ENCODE measurements around the gene GPRIN2. TPM values are rescaled to one million over a fixed set of nuclear protein-coding genes. Genes with fewer than 3 reads are reported as not detected.

Gene GPRIN2
- total RNA-seq, 4 donors from 2014 or later, result 1.2 to 1.6 TPM; not detected in 2

DNA sequence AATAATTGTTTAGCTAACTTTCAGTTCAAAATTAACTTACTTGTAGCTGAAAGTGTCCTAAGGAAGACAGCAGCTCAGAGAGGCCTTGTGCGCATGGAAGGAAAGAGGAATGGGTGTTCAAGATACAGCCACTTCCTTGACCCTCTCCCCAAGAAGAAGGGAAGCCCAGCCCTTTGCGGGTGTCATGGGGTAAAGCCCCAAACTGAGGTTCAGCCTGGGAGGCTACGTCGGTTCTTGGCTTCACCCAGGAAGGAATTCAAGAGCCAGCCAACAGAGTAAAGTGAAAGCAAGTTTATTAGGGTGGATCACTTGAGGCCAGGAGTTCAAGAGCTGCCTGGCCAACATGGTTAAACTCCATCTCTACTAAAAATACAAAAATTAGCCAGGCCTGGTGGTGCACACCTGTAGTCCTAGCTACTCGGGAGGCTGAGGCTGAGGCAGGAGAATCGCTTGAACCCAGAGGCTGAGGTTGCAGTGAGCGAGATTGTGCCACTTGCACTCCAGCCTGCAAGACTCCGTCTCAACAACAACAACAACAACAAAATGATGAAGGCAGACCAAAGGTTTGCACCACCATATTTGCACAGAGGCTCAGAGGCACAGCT is 15.9 kb downstream of the GPRIN2 start:
- H3K27me3 ChIP-seq, result peaks cover 11% of the 10 kb centered on the region
- H3K27ac ChIP-seq, result peak overlapping the region; percentile 19 to 70 (median 60)

DNA sequence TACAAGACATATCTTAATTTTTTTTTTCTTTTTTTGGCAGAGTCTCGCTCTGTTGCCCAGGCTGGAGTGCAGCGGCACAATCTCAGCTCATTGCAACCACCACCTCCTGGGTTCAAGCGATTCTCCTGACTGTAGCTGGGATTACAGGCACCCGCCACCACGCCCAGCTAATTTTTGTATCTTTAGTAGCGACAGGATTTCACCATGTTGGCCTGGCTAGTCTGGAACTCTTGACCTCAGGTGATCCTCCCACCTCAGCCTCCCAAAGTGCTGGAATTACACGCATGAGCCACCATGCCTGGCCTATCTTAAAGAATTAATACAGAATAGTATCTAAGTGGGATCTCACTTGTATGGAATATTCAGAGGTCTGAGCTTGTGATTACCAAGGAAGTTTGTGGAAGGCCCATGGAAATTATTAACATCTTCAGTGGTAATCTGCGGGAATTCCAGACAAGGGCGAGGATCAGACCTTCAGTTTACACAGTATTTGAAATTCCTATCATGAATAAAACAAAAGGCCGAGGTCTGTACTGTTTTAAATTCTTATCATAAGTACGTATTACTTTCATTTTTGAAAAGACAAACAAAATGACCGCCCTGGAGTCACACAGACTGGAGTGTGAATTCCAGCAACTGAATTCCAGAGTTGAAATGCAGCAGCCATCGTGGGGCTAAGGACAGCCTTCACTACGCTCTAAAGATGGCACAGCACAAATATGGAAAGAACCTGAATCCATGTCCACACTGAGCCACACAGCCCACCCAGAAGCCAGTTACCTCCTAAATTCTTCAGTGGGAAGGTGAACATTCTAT is 16.7 kb downstream of the GPRIN2 start:
- peak; percentile 44 for ATAC-seq
- peaks cover 0 to 39% (median 5%) of the 10 kb centered on the region in 3 donors for H3K4me1 ChIP-seq
- TF ChIP-seq POLR2A (IDR thresholded peaks at IDR 0.05) (no peak), POLR2AphosphoS5 (IDR thresholded peaks at IDR 0.05) (no peak), EP300 (IDR thresholded peaks at IDR 0.05) (no peak)
- TF ChIP-seq, protein P1, sequence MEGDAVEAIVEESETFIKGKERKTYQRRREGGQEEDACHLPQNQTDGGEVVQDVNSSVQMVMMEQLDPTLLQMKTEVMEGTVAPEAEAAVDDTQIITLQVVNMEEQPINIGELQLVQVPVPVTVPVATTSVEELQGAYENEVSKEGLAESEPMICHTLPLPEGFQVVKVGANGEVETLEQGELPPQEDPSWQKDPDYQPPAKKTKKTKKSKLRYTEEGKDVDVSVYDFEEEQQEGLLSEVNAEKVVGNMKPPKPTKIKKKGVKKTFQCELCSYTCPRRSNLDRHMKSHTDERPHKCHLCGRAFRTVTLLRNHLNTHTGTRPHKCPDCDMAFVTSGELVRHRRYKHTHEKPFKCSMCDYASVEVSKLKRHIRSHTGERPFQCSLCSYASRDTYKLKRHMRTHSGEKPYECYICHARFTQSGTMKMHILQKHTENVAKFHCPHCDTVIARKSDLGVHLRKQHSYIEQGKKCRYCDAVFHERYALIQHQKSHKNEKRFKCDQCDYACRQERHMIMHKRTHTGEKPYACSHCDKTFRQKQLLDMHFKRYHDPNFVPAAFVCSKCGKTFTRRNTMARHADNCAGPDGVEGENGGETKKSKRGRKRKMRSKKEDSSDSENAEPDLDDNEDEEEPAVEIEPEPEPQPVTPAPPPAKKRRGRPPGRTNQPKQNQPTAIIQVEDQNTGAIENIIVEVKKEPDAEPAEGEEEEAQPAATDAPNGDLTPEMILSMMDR (IDR thresholded peaks at IDR 0.05), result no peak
- H3K4me3 ChIP-seq, result no peak overlapping the region
- H3K27me3 ChIP-seq, result peaks cover 11% of the 10 kb centered on the region
- peak overlapping the region; percentile 19 to 70 (median 60) for H3K27ac ChIP-seq
- 54 to 61% methylated on average over 14 of the region's 14 CpGs for WGBS, 2 donors (ENCODE audit: low coverage in 1 of 2)
- no peaks in the 10 kb centered on the region for H3K36me3 ChIP-seq
- no peaks in the 10 kb centered on the region for H3K9me3 ChIP-seq

More for the DNA sequence above, 15.9 kb downstream of the GPRIN2 start:
- ATAC-seq, result no peak
- WGBS, 2 donors (ENCODE audit: low coverage in 1 of 2), result 72 to 89% methylated on average over 5 to 8 of the region's 8 CpGs
- Histone ChIP-seq H3K36me3 (no peaks in the 10 kb centered on the region), H3K9me3 (no peaks in the 10 kb centered on the region), H3K4me3 (peak overlapping the region in 1 of 2 donors; percentile 39), H3K4me1 (peaks cover 0 to 44% (median 5%) of the 10 kb centered on the region in 3 donors)
- no peak for TF ChIP-seq POLR2AphosphoS5 (IDR thresholded peaks at IDR 0.05)
- TF ChIP-seq, protein P1 (IDR thresholded peaks at IDR 0.05), result no peak
- TF ChIP-seq EP300 (IDR thresholded peaks at IDR 0.05), result no peak
- TF ChIP-seq POLR2A (IDR thresholded peaks at IDR 0.05), result no peak

DNA sequence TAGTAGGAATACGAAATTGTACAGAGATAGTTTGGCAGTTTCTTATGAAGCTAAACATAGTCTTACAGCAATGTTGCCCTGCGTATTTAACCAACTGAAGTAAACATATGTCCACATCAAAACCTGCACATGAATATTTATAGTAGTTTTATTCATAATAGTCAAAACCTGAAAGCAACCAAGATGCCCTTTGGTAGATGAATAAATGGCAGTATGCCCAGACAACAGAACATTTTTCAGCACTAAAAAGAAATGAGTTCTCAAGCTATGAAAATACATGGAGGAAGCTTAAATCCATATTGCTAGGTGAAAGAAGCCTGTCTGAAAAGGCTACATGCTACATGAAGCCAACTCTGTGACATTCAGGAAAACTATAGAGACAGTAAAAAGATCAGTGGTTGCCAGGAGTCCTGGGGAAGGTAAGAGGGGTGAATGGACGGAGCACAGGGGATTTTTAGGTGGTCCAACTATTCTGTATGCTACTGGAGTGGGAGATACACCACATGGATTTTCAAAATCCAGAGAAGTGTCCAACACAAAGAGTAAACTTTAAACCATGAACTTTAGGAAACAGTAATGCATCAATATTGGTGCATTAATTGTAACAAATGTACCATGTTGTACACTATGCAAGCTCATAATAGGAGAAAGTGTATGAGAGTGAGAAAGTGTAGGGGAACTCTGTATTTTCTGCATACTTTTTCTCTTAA is 17.6 kb downstream of the GPRIN2 start:
- H3K27ac ChIP-seq, result peak overlapping the region in 2 of 4 donors; percentile 4 to 62
- WGBS, 2 donors (ENCODE audit: low coverage in 1 of 2), result 54 to 58% methylated on average over 3 of the region's 3 CpGs
- ATAC-seq, result no peak
- no peak overlapping the region for H3K4me3 ChIP-seq
- H3K4me1 ChIP-seq, result peaks cover 0 to 38% (median 5%) of the 10 kb centered on the region in 3 donors
- TF ChIP-seq POLR2AphosphoS5 (IDR thresholded peaks at IDR 0.05) (no peak), POLR2A (IDR thresholded peaks at IDR 0.05) (no peak), EP300 (IDR thresholded peaks at IDR 0.05) (no peak)
- TF ChIP-seq, protein P1 (IDR thresholded peaks at IDR 0.05), result no peak
- no peaks in the 10 kb centered on the region for H3K36me3 ChIP-seq
- peaks cover 11% of the 10 kb centered on the region for H3K27me3 ChIP-seq
- H3K9me3 ChIP-seq, result no peaks in the 10 kb centered on the region

DNA sequence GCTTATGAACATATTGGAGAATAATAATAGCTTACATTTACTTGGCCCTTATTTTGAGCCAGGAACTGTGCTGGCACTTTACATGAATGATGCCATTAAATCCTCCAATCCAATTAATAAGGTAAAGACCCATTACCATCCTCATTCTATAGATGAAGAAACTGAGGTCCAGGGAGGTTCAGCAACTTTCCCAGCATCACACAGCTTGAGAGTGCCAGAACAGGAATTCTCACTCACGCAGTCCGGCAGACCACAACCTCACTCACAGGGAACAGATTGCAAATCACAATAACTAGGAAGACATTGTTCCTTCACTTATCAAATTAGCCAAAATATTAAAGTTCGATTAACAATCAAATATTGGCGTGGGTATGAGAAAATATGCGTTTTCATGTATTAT is 18.3 kb downstream of the GPRIN2 start:
- ATAC-seq, result no peak
- peaks cover 11% of the 10 kb centered on the region for H3K27me3 ChIP-seq
- peaks cover 0 to 38% (median 5%) of the 10 kb centered on the region in 3 donors for H3K4me1 ChIP-seq
- WGBS, 2 donors (ENCODE audit: low coverage in 1 of 2), result 95 to 96% methylated on average over 5 of the region's 5 CpGs
- no peaks in the 10 kb centered on the region for H3K9me3 ChIP-seq
- no peaks in the 10 kb centered on the region for H3K36me3 ChIP-seq
- TF ChIP-seq, protein P1 (IDR thresholded peaks at IDR 0.05), result no peak
- TF ChIP-seq POLR2A (IDR thresholded peaks at IDR 0.05) (no peak), POLR2AphosphoS5 (IDR thresholded peaks at IDR 0.05) (no peak)
- H3K27ac ChIP-seq, result no peak overlapping the region
- no peak overlapping the region for H3K4me3 ChIP-seq

Data from gastroesophageal sphincter (tissue), 4 donors.